AG08395 (cell line): ENCODE data around the gene OR10H1.
"Not testable (repeated sequence)": the region's sequence is repeated elsewhere in the genome, so short reads cannot be mapped to it uniquely, and the experiment has no call there.

Source experiments
- DNase-seq: peaks from one replicate; pipeline ENCODE4 v3.0.0; 2012; ENCODE audit warnings: mixed read lengths, low spot score

Gene OR10H1

GRCh38 chr19:15828611-15829305 lies 13.3 kb upstream of the OR10H1 start:
- not testable (repeated sequence) for DNase-seq

DNA sequence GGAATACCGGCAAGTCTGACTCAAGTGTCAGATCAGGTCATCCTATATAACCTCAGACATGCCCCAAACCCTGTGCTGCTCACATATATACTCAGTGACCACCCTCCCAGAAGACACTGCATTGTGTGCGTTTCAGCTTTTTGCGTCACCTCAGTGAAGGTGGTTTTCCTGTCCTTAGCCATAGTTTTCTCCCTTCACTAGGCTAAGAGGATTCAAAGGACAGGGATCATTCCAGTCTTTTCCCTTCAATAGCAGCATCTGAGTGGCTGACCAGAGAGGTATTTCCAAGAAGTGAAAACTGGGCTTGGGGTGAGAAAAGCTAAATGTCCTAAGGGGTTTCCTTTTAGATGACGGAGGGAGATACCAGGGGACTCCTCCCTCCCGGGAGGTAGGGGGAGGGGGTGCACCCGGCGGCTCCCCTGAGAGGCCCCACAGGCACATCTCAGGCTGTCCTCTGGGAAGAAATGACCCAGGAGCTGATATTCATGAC lies 12.7 kb upstream of the OR10H1 start:
- no peak for DNase-seq

- DNase-seq, result no peak
Observed at GRCh38 chr19:15825753-15826152, 10.3 kb upstream of the OR10H1 start.

DNA sequence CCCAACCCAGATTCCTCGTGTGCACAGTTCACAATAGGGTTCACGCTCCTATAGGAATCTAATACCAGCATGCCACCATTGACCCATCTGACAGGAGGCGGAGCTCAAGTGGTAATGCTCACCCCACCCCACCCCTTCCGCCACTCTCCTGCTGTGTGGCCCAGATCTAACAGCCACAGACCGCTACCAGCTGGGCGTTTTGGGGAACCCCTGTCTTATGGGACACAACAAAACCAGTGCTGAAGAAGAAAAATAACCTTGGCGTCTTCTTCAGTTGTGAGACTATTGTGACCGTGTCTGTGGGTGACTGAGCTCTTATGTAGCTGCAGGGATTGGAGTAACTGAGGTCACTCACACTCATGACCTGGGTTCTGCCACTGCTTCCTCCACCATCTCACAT lies 5.2 kb upstream of the OR10H1 start:
- DNase-seq, result no peak

GRCh38 chr19:15813916-15814315 lies 1.5 kb downstream of the OR10H1 start:
- no peak for DNase-seq

DNA sequence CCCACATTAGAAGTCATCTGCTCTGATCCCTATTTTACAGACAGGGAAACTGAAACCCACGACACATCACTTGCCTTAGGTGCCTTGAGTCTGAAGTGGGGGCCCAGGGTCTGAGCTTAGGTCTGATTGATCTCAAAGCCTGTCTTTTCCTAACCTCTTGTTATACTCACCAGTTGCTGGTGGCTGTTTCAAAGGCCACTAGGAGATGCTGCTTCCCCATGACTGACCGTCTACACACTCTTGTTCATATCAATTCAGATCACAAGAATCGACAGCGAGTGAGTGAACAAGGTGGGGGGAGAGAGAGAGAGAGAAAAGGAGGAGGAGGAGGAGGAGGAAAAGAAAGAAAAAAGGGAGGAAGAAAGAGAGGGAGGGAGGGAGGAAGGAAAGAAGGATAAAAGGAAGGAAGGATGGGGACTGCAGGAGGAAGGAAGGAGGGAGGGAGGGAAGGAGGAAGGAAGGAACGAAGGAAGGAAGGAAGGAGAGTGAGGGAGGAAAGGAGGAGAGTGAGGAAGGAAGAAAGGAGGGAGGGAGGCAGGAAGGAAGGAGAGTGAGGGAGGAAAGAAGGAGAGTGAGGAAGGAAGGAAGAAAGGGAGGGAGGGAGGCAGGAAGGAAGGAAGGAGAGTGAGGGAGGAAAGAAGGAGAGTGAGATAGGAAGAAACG lies 3.3 kb downstream of the OR10H1 start:
- DNase-seq, result no peak

DNA sequence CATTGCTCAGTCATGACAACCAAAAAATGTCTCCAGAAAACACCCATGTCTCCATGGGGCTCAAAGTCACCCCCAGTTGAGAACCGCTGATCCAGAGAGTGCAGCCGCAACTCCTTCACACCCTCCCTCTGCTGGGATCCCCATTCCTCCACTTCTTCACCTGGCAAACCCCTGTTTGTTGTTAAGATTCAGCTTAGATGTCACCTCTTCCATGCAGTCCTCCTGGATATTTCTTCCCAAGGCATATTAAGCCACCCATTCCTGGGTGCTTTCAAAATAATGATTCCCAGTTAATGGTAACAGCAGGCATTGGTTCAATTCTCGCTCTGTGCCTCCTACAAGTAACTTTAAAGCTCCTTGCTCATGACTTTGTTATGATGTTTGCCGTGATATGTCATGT lies 4.0 kb downstream of the OR10H1 start:
- DNase-seq, result no peak

- DNase-seq, result no peak
Observed at GRCh38 chr19:15810335-15810734, 5.1 kb downstream of the OR10H1 start.

DNA sequence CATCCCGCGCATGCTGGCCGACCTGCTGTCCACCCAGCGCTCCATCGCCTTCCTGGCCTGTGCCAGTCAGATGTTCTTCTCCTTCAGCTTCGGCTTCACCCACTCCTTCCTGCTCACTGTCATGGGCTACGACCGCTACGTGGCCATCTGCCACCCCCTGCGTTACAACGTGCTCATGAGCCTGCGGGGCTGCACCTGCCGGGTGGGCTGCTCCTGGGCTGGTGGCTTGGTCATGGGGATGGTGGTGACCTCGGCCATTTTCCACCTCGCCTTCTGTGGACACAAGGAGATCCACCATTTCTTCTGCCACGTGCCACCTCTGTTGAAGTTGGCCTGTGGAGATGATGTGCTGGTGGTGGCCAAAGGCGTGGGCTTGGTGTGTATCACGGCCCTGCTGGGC lies 21.2 kb downstream of the OR10H1 start:
- DNase-seq, result not testable (repeated sequence)

DNA sequence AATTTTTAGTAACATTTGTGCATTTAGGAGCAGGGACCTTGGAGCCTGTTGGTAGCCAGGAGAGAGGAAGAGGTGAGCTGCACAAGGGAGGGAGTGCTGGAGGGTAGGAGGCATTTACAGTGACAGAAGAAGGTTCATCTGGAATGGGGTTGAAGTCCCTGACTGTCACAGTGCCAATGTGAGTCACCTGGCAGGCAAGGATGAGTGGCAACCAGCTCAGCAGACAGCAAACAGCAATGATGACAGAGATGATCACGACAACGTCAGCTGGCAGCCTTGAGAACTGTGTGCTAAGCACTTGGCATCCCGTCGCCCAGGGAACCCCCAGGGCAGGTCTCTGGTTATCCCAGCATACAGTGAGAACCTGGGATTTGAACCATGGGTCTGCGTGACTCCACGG lies 25.4 kb downstream of the OR10H1 start:
- no peak for DNase-seq

GRCh38 chr19:15788594-15789270 lies 26.7 kb downstream of the OR10H1 start:
- no peak for DNase-seq

DNA sequence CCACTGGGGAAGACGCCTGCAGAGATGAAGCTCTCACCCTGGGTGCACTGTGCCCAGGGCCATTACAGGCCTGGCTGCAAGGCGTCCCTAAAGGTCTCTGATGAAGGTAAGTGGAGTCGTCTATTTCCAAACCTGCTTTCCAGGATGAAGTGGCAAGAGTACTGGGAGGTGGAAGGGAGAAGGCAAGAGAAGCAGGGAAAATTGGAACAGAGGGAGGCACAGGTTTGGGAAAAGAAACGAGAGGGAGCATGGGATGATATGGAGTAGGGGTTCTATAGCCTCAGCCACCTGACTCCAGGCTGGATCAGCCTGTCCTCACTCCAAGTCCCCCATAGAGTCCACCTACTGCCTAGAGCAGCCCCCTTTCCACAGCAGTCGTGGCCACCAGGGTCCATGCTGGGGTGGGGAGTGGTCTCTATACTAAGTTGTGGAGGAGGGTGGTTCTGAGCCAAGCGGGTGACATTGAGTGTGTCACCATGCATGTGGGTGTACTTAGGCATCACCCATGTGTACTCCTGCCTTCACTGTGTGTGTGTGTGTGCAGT lies 27.8 kb downstream of the OR10H1 start, which contains the start of gene OR10H5:
Gene OR10H5 (plus strand): TSS at position 51 of the 545 bp plus-strand sequence. CDS start 6,388 bp downstream, outside the sequence.
- no peak for DNase-seq

DNA sequence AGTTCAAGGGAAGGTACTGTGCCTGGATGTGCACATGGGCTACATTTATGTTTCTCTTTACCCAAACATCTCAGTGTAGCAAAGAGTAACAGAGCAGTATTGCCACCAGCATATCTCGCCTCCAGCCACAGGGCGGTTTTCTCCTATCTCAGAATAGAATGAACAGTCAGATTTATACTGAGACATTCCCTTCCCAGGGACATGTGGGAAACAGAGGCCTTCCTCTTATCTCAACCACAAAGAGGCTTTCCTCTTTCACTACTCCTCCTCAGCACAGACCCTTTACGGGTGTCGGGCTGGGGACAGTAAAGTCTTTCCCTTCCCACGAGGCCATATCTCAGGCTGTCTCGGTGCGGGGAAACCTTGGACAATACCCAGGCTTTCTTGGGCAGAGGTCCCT lies 32.6 kb downstream of the OR10H1 start:
- not testable (repeated sequence) for DNase-seq

DNA sequence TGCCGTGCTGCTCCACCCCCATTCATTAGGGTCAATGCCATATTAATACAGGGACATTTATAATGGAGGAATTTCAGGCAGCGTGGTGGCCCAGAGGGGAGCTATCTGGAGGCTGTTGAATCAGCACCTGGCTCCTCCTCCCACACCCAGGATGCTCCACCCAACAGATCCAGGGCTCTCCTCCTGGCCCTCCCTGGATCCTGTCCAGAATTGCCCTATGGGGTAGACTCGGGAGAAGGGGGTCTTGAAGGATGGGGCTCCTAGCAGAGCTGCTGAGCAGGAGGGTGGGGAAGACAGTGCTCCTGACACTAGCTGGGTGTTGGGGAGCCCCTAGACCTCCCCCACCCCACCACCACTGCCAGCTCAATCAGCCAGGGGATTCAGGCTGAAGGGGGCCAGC lies 33.3 kb downstream of the OR10H1 start:
- DNase-seq, result no peak

- no peak for DNase-seq
Observed at GRCh38 chr19:15781661-15782060, 33.8 kb downstream of the OR10H1 start.

DNA sequence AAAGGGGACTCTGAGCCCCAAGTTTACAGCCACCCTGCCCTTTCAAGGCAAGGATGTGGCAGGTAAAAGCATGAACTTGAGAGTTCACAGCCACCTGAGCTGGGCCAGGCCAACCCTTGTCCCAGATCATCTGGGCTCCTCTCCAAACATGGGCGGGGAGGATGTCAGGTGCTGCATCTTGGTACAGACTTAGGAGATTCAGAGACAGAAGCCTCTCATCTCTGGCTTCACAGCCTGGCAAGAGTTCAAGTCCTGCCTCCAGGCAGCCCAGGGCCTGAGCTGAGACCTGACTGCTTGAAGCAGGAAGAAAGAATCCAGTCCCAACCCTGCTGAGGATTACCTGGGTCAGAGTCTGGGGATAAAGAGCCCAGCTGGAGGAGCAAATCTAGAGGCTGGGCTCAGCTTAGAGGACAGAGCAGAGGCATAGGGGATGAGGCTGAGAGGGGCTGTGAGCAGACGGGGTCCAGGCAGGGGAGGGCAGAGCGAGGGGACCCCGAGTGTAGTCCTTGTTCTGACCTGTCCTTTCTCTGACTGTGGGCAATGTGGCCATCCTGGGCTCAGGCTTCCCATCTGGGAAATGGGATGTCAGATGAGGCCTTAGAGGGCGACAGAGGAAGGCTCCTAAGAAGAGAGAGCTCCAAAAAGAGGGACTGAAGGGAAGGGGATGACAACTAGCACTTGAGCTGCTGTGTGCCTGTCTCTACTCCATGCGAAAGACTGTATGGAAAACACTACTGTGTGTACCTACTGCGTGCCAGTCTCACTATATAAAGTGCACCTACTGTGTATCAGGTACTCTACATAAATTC lies 34.6 kb downstream of the OR10H1 start:
- DNase-seq, result no peak

- DNase-seq, result no peak
Observed at GRCh38 chr19:15779756-15780476, 35.5 kb downstream of the OR10H1 start.

DNA sequence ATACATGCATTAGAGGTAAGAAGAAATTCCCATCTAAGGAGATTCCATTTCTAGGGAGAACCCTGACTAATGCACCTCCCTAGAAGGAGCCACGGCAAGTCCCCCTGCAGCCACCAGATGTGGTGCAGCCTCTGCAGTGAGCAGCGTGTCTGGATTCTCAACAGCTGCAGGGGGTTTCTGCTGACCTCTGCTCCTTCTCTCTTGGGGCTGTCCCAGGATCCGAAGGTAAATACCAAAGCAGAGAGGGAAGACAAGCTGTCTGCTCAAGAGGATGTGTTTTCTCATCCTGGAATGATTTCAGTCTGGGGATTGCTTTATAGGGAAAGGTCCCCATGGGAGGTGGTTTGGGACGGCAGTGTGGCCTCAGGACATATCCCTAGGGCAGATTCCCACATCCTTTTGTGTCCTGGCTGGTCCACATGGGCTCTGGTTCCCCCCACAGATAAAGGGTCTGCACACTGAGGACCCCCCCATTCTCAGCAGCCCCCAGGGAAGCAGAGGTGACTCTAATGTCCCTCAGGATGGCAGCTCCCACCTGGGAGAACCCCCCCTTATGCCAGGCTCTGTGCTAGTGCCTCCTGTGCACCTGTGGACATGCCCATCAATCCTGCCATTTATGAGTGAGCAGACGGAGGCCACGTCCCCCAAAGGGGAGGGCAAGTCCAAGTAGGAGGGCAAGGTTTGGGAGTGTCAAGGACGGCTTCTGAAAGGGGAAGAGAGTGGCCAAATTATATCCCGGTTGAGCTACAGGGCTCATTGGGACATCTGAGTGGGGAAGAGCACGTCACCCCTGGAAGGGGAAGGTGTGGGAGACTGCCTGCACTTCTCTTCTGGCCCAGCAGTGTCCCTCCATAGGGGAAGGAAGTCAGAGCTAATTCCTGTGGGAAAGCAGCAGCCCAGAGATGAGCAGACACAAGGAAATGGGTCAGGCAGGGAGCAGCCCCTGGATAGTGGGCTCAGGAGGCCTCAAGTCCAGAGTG lies 38.2 kb downstream of the OR10H1 start:
- DNase-seq, result no peak

GRCh38 chr19:15776264-15776663 lies 39.2 kb downstream of the OR10H1 start:
- DNase-seq, result no peak

GRCh38 chr19:15775249-15775648 lies 40.2 kb downstream of the OR10H1 start:
- no peak for DNase-seq
